Calu3 (cell line): ENCODE results near the gene DGCR2. TPM values are rescaled to one million over a fixed set of nuclear protein-coding genes. Genes with fewer than 3 reads are reported as not detected.

ENCODE experiments used
- BruUV-seq: library from RNA; stranded (reverse); fragments of 400-500 nt; replicated peaks from 2 replicates; lab custom pipeline; 2021; lab: Mats Ljungman, UMichigan
- CTCF ChIA-PET: fragments of 300-600 bp; sonication (Branson Sonifier 250); formaldehyde crosslinking; loops from one replicate; lab custom pipeline; 2022; ENCODE audit warnings: antibody characterized with exemption; lab: Charles Lee
- DNase-seq: peaks from one replicate; pipeline ENCODE4 v3.0.0; 2022
- H3K27ac Mint-ChIP-seq: one replicate; pipeline ENCODE4 v1.8.0; 2022; ENCODE audit warnings: mixed read lengths; ENCODE audit not compliant: unreplicated experiment
- H3K27me3 Mint-ChIP-seq: one replicate; pipeline ENCODE4 v1.8.0; 2022; ENCODE audit warnings: mixed read lengths; ENCODE audit not compliant: unreplicated experiment
- H3K36me3 Mint-ChIP-seq: one replicate; pipeline ENCODE4 v1.8.0; 2022; ENCODE audit warnings: mild to moderate bottlenecking, moderate library complexity, mixed read lengths; ENCODE audit not compliant: insufficient read depth, unreplicated experiment
- H3K4me1 Mint-ChIP-seq: one replicate; pipeline ENCODE4 v1.8.0; 2022; ENCODE audit warnings: mild to moderate bottlenecking, low read depth, mixed read lengths; ENCODE audit not compliant: unreplicated experiment
- H3K4me3 Mint-ChIP-seq: one replicate; pipeline ENCODE4 v1.8.0; 2022; ENCODE audit warnings: mild to moderate bottlenecking, low read depth, moderate library complexity, mixed read lengths; ENCODE audit not compliant: unreplicated experiment
- H3K9me3 Mint-ChIP-seq: one replicate; pipeline ENCODE4 v1.8.0; 2022; ENCODE audit warnings: low read depth, mixed read lengths; ENCODE audit not compliant: unreplicated experiment
- intact Hi-C: fragments of 100-400 bp; cut with micrococcal nuclease; formaldehyde crosslinking; loops from one replicate; pipeline ENCODE4 v1.10.0; 2022; ENCODE audit not compliant: unreplicated experiment
- total RNA-seq: library from RNA; stranded (reverse); gene quantifications from 2 replicates; pipeline ENCODE4 v1.2.3, GENCODE V29; 2022
- TF ChIP-seq, protein P1 (sequence below): fragments of 200-600 bp; IDR thresholded peaks from one replicate; pipeline ENCODE4 v1.8.0; 2022; ENCODE audit warnings: antibody characterized with exemption; ENCODE audit not compliant: unreplicated experiment

Gene DGCR2
- total RNA-seq, 1 experiment from 2014 or later, result 76.4 TPM

DNA sequence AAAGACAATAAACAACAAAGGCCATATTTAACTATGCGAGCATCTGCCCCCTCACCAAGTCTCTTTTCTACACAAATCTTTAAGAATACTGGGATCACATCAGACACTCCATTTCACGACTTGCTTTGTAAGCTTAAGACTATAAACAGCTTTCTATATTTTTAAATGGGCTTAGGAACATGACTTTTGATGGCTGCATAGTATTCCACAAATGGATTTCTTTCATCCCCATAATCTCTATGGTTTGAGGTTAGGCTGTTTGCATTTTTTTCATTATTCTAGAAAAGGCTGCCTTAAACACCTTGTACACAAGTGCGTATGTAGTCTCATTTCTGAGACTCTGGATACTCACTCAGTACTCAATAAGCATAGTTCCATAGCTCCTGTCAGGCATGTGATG is 52.8 kb downstream of the DGCR2 start:
- Mint-ChIP-seq H3K36me3 (peaks cover 22% of the 10 kb centered on the region), H3K4me1 (no peaks in the 10 kb centered on the region), H3K9me3 (no peaks in the 10 kb centered on the region), H3K4me3 (no peak overlapping the region), H3K27ac (no peak overlapping the region), H3K27me3 (no peaks in the 10 kb centered on the region)
- no peak for DNase-seq
- intact Hi-C loops, result no loop called here
- TF ChIP-seq, protein P1, sequence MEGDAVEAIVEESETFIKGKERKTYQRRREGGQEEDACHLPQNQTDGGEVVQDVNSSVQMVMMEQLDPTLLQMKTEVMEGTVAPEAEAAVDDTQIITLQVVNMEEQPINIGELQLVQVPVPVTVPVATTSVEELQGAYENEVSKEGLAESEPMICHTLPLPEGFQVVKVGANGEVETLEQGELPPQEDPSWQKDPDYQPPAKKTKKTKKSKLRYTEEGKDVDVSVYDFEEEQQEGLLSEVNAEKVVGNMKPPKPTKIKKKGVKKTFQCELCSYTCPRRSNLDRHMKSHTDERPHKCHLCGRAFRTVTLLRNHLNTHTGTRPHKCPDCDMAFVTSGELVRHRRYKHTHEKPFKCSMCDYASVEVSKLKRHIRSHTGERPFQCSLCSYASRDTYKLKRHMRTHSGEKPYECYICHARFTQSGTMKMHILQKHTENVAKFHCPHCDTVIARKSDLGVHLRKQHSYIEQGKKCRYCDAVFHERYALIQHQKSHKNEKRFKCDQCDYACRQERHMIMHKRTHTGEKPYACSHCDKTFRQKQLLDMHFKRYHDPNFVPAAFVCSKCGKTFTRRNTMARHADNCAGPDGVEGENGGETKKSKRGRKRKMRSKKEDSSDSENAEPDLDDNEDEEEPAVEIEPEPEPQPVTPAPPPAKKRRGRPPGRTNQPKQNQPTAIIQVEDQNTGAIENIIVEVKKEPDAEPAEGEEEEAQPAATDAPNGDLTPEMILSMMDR, result no peak
- CTCF ChIA-PET, result no interaction called here
- no TSS peak for BruUV-seq

DNA sequence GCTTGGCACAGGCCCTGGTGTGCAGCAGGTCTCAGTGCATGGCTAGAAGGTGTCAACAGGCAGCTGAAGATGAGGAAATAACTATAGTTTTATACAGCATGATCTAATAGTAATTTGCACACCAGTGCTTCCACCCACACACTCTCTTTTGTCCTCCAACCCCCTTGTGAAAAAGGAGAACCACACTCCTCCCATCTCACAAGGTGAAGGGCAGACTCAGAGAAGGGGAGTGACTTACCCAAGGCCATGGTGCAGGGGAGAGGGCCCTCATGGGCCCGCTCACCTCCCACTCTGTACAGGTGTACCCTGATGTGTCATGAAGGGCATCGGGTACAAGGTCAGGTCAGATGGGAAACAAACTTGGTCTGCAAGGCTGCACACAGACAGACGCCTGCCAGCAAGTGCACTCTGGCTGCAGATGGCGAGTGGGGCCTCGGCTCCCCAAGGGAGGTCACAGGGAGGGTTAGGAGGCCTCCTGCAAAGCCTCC is 53.4 kb downstream of the DGCR2 start:
- Mint-ChIP-seq H3K36me3 (peaks cover 18% of the 10 kb centered on the region), H3K27me3 (no peaks in the 10 kb centered on the region), H3K9me3 (no peaks in the 10 kb centered on the region), H3K27ac (no peak overlapping the region), H3K4me3 (no peak overlapping the region), H3K4me1 (no peaks in the 10 kb centered on the region)
- intact Hi-C loops, result no loop called here
- TF ChIP-seq, protein P1, result no peak
- BruUV-seq, result no TSS peak
- no peak for DNase-seq
- CTCF ChIA-PET, result no interaction called here

DNA sequence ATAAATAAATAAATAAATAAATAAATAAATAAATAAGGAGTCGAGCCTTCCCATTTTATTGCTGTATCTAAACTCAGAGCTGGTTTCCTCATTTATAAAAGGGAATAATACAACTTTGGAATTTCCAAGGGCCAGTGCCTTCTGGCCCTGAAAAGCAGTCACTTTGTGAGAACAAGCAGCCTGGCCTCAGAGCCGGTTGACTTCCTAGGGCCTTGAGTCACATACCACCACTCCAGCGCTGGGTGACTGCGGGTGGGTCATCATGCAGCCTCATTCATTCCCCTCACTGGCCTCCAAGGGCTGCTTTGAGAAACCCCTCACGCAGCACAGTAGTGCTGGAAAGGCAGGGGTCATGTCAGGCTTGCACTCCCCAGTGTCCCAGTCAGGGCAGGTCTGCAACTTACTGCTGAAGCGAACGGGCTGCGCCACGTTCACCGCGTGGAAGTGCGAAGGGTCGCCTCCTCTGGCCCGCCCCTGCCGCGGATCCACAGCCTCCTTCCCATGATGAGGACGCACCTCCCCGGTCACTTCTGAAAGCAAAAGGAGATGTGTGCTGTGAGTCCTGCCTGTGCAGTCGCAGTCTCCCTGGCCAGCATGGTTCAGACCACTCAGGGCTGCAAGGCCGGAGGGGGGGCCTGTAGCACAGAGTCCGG is 54.4 kb downstream of the DGCR2 start:
- no peak overlapping the region for H3K27ac Mint-ChIP-seq
- no peaks in the 10 kb centered on the region for H3K4me1 Mint-ChIP-seq
- H3K9me3 Mint-ChIP-seq, result no peaks in the 10 kb centered on the region
- DNase-seq, result no peak
- no peaks in the 10 kb centered on the region for H3K27me3 Mint-ChIP-seq
- H3K4me3 Mint-ChIP-seq, result no peak overlapping the region
- BruUV-seq, result no TSS peak
- peaks cover 18% of the 10 kb centered on the region for H3K36me3 Mint-ChIP-seq
- TF ChIP-seq, protein P1, result no peak
- intact Hi-C loops, result no loop called here
- CTCF ChIA-PET, result no interaction called here

DNA sequence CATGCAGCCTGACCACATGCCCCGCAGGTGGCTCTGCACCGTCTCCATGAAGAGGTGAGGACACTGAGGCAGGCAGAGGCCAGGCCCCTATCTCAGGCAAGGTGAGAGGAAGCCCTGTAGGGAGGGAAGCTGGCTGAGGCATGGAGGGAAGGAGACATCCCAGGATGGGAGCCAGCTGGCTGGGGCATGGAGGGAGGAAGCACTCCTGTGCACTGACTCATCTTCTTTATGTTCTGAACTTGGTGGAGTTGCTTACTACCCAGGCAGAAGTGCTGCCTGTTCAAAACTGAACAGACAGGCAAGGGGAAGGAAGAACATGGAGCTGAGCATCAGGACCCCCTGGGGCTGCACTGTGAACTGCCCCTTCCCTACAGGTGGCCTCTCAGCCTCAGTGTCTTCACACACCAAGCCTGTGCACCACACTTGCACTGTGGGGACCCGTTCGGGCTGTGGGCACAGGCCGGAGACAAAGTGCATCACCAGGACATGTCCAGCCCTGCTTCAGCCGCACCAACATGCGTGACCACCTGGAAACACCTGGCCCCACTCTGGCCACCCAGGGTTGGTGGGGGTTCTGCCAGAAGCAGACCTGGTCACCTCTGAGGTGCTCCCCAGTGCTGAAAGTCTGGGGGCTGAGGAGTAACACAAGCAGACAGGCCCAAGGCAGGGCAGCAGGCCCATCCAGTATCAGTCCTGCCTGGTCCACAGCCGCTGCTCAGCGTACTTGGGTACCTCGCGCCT is 55.5 kb downstream of the DGCR2 start:
- H3K9me3 Mint-ChIP-seq, result no peaks in the 10 kb centered on the region
- BruUV-seq, result no TSS peak
- H3K36me3 Mint-ChIP-seq, result peaks cover 18% of the 10 kb centered on the region
- H3K27ac Mint-ChIP-seq, result no peak overlapping the region
- no peak overlapping the region for H3K4me3 Mint-ChIP-seq
- TF ChIP-seq, protein P1, result no peak
- no peaks in the 10 kb centered on the region for H3K4me1 Mint-ChIP-seq
- no peak for DNase-seq
- intact Hi-C loops, result no loop called here
- no peaks in the 10 kb centered on the region for H3K27me3 Mint-ChIP-seq
- CTCF ChIA-PET, result interaction anchor here (0.7 kb wide), 1 partner anchor 160 kb away, joined by 3 read pairs; the partner anchor contains the start of gene DGCR6
